Measurements from ENCODE around the gene SEMA3F. TPM values are rescaled to one million over a fixed set of nuclear protein-coding genes. Genes with fewer than 3 reads are reported as not detected.

The SEMA3F gene
- total RNA-seq, 1 experiment from 2014 or later, result 40.5 TPM

DNA sequence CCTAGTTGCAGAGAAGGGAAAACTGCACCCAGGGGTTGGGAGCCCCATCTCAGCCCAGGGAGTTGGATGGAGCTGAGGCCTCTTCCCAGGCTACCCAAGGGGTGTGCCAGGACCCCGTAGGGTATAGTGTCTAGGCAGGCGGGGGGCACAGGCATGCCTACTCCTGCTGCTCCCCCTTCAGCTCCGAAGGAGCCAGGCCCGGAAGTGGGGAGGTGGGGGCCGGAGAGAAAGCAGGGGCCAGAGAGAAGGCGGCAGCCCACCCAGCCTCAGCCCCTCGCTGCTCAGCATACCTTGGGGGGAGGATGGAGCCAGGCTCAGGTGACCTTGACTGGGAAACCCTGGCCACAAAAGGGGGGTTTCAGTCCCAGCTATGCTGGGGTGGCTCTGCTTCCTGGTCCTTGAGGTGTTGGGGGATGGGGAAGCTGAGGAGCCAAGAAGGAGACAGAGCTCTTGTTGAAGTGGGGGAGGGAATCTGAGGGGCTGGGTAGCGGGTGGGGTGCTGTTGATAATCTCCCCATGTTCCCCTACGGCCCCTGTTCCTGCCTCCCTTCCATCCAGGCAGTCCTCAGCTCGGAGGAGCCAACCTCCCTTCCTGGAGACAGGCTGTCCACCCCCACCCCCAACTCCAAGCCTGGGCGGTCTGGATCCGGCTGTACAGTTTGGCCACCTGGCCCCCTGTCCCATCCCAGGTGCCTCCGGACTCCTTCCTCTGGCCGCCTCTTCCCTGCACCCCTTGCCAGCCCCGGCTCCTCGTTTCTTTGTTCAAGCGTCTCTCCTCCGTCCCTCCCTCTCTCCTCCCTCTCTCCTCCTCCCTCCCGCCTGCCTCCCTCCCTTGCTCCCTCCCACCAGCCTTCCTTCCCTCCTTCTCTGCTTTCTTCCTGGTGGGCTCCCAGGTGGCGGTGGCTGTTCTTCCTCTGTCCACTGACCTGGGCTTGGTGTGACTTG lies 1.7 kb downstream of the SEMA3F start:
- peak; percentile 91 for DNase-seq
- H3K27me3 ChIP-seq (ENCODE audit: control insufficient read depth, insufficient read depth, low read length), result peaks cover 17% of the 10 kb centered on the region
- H3K4me3 ChIP-seq (ENCODE audit: insufficient read depth, low read depth, low read length), result peak overlapping the region; percentile 73
- peaks cover 5% of the 10 kb centered on the region for H3K36me3 ChIP-seq (replicated peaks; ENCODE audit: control insufficient read depth, insufficient read depth, low read length)

DNA sequence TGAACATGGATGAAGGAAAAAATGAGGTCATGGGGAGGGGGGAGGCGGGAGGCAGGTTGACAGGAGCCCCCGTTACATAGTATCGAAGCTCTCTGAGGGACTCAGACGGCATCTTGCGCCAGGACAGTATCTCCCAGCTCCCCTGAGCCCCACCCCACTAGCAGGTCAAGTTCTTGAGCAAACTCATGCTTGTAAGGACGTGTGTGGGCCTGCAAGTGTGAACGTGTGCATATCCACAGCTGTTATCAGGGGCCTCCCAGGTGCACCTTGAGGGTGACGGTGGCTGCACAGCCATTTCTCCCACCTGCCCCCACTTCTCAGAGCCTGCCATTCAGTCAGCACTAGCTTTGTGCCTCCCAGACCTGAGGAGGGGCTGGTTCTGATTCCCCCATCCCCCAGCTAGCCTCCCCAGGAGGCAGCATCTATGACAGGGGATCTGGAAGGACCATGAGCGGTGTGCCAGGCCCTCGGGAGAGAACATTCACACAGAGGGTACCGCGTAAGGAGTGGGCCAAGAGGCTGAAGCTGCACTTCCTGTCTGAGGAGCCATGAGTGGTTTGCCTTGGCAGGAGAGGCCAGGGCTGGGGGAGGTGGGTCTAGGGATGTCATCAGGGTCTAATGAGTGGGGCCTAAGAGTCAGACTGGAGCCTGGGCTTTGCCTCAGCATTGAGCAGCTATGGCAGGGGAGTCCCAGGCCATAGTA lies 2.9 kb downstream of the SEMA3F start:
- no peak for DNase-seq
- Histone ChIP-seq H3K4me3 (ENCODE audit: insufficient read depth, low read depth, low read length) (no peak overlapping the region), H3K36me3 (replicated peaks; ENCODE audit: control insufficient read depth, insufficient read depth, low read length) (peaks cover 7% of the 10 kb centered on the region), H3K27me3 (ENCODE audit: control insufficient read depth, insufficient read depth, low read length) (peaks cover 17% of the 10 kb centered on the region)

DNA sequence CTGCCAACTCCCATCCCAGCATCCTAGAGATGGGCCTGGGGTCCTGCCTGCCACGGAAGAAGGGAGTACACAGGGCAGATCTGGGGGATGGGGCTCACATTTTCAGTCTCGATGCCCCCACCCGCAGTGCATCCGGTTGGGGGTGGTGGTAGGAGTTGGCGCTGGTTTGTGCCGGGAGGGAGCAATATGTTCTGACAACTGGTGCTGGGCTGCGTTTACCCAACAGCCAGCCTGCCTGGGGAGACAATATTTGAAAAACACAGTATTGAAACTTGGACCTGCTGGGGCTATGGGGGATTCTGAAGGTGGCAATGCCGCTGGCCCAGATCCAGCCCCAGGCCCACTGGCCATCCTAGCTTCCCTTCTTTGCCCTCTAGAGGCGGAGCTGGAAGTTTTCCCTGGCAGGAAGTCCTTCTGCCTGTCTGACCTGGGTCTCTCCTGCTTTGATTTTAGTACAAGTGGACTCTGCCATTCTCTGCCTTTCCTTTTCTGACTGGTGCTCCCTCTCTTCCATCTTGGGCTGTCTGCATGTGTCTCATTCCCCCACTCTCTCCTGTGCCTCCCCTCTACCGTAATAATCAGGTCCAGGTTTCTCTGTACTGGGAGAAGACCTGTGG lies 3.5 kb downstream of the SEMA3F start:
- Histone ChIP-seq H3K4me3 (ENCODE audit: insufficient read depth, low read depth, low read length) (no peak overlapping the region), H3K36me3 (replicated peaks; ENCODE audit: control insufficient read depth, insufficient read depth, low read length) (peaks cover 8% of the 10 kb centered on the region), H3K27me3 (ENCODE audit: control insufficient read depth, insufficient read depth, low read length) (peaks cover 14% of the 10 kb centered on the region)
- no peak for DNase-seq

DNA sequence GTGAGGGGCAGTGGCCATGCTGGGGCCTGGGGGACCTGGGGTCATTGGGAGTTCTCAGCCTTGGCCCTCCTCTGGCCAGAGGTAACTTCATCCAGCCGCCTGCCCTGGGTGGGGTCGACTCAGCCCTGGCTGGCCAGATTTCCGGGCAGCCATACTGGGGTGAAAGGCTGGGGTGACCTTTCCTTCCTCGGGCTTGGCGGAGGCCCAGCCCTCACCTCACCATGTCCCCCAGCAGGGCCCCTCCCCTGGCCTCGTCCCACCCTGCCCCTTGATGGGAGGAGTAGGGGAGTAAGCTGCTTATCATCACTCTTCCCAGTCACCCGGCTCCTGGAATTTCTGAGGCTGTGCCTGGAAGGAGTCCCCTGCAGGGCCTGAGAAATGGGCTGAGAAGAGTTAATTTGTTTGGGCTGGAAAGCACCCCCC lies 5.4 kb downstream of the SEMA3F start:
- DNase-seq, result no peak
- H3K36me3 ChIP-seq (replicated peaks; ENCODE audit: control insufficient read depth, insufficient read depth, low read length), result peaks cover 10% of the 10 kb centered on the region
- H3K27me3 ChIP-seq (ENCODE audit: control insufficient read depth, insufficient read depth, low read length), result peaks cover 5% of the 10 kb centered on the region
- H3K4me3 ChIP-seq (ENCODE audit: insufficient read depth, low read depth, low read length), result no peak overlapping the region

DNA sequence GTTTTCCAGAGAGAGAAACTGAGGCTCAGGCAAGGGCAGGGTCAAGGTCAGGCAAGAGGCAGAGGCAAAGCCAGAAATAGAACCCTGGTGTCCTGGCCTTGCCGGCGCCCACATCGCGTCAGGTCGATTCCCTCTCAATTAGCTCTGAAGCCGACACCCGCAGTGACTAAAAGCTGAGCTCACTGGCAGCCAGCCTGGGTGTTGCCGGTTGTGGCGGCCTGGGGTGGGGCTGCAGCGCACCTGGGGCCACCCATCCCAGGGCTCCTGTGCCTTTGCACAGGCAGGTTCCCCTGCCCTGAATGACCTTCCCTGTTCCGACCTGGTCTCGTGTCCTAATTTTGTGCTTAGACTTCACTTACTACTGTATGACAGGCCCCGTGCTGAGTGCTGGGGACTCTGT lies 6.2 kb downstream of the SEMA3F start:
- Histone ChIP-seq H3K36me3 (replicated peaks; ENCODE audit: control insufficient read depth, insufficient read depth, low read length) (peaks cover 10% of the 10 kb centered on the region), H3K4me3 (ENCODE audit: insufficient read depth, low read depth, low read length) (no peak overlapping the region), H3K27me3 (ENCODE audit: control insufficient read depth, insufficient read depth, low read length) (no peaks in the 10 kb centered on the region)
- DNase-seq, result no peak

DNA sequence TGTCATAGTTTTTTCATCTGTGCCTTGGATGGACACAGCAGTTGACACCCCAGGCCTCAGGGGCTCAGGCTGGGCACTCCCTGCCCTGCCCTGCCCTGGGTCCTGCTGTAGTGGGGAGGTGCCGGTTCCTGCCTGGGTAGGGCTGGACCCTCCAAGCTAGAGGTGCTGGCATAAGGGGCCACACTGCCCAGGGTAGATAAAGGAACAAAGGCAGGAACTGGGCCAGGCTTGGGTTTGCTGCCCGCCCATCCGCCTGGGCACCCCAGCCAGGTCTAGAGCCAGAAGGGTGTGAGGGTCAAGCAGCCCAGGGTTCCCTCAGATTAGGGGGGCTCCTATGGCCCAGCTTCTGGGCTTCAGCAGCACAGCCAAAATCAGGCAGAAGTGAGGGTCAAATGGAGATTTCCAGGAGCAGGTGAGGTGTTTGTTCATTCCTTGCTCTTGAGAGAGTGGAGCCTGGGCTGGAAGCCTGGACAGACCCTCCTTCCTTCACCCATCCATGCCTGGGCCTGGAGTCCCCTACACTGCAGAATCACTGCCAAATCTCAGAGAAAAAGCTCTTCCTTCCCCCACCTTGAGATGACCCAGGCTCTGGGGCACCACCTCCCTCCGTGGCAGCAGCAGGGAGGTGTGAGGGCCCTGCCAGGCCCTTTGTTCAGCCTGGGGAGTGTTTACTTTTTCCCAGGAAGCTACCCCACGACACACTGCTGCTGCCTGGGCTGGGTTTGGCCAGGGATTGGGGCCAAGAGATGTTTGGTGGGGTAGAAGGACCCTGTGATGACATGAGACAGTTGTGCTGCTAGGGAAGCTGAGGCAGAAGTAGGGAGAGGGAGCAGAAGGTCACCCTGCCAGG lies 7.1 kb downstream of the SEMA3F start:
- Histone ChIP-seq H3K27me3 (ENCODE audit: control insufficient read depth, insufficient read depth, low read length) (no peaks in the 10 kb centered on the region), H3K4me3 (ENCODE audit: insufficient read depth, low read depth, low read length) (no peak overlapping the region), H3K36me3 (replicated peaks; ENCODE audit: control insufficient read depth, insufficient read depth, low read length) (peaks cover 10% of the 10 kb centered on the region)
- no peak for DNase-seq

DNA sequence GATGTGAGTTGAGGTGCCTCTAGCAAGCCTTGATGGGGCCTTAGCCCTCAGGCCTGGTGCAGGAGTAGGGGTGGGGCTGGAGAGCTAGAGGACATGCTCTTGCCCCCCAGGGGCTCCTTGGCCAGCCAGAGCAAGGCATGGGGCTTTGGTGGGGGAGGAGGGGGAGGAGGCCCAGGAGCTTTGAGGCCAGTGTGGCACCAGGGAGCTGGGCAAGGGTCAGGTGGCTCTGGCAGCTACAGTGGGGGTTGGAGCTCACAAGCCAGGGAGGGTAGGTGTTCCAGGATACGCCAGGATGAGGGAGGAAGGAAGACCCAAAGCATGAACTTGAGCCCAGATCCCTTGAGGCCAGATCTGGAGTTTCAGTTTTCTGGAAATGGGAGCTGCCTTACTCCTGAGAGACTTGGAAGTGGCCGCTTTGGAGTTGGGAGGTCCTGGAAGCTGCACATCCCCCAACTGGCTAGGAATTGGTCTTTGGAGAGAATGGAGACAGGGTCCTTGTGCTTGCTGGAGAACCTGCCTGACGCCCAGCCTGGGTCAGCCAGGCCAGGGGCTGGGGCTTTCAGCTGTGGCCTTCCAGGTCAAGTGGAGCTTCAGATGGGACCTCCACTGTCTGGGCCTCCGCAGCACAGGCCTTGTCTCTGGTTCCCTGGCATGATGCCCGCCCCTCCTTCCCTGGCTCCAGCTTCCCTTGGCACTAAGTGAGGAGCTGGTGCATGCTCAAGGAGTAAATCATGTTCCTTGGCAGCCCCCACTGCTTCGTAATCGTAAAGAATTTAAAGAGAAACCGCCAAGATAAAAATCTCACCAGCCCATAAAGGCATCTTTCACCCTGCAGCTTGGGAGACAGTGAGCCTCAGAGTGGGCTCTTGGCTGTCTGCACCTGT lies 8.7 kb downstream of the SEMA3F start:
- no peak overlapping the region for H3K4me3 ChIP-seq (ENCODE audit: insufficient read depth, low read depth, low read length)
- peaks cover 10% of the 10 kb centered on the region for H3K36me3 ChIP-seq (replicated peaks; ENCODE audit: control insufficient read depth, insufficient read depth, low read length)
- DNase-seq, result no peak
- no peaks in the 10 kb centered on the region for H3K27me3 ChIP-seq (ENCODE audit: control insufficient read depth, insufficient read depth, low read length)

DNA sequence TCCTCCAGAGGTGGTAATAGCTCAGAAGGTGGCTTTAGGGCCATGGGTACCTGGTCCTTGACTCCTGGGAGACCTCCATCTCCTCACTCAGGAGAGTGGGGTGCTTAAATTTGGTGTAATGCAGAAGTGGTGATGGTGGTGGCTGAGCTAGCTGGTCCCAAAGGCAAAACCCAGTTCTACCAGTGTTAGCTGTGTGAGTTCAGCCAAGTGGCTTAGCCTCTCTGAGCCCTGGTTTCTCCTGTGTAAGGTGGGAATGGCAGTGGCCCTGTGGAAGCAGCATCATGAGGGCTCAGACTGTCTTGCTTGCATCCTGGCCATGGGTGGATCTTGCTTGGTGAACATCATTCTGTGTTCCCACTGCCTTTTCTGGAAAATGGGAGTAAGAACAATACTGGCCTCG lies 9.4 kb downstream of the SEMA3F start:
- H3K27me3 ChIP-seq (ENCODE audit: control insufficient read depth, insufficient read depth, low read length), result no peaks in the 10 kb centered on the region
- DNase-seq, result no peak
- H3K4me3 ChIP-seq (ENCODE audit: insufficient read depth, low read depth, low read length), result no peak overlapping the region
- H3K36me3 ChIP-seq (replicated peaks; ENCODE audit: control insufficient read depth, insufficient read depth, low read length), result peaks cover 6% of the 10 kb centered on the region

DNA sequence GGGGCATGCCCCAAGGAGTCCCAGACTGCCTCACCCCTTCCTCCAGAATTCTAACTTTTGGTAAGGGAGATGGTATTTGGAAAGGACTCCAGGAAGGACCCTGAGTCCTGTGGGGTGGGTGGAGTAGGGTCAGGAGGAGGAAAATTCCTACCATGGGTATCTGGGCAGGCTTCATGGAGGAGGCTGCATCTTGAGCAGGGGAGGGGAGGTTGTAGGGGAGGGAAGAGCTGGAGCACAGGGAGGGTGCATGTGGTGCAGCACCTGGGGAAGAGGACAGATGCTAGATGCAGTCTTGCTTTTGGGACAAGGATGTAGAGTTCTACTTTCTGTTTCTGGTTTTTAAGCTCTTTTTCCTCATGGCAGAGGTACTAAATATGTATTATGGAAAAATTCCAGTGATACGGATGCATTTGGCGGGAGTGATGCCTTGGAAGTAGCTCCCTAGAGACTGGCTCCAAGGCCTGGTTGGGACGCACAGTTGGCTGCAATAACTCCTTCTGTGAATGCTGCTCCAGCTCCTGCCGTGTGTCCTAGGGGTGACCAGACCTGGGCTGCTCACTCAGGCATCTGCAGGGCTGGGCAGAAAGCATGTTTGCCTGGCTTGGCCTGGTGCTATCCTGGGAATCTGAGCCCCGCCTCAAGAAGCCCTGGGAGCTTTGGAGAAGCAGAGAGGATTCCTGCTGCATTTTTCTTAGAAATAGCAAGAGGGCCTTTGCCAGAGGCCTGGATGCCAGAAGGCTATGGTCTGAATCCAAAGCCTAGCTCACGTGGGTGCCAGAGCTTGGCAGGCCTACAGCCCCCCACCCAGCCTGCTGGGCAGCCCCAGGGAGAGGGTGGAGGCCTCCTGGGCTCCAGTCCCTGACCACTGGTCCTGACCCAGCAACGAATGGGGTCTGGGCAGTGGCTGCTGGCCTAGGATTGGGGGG lies 10.1 kb downstream of the SEMA3F start:
- H3K36me3 ChIP-seq (replicated peaks; ENCODE audit: control insufficient read depth, insufficient read depth, low read length), result peaks cover 6% of the 10 kb centered on the region
- no peak overlapping the region for H3K4me3 ChIP-seq (ENCODE audit: insufficient read depth, low read depth, low read length)
- no peaks in the 10 kb centered on the region for H3K27me3 ChIP-seq (ENCODE audit: control insufficient read depth, insufficient read depth, low read length)
- no peak for DNase-seq

DNA sequence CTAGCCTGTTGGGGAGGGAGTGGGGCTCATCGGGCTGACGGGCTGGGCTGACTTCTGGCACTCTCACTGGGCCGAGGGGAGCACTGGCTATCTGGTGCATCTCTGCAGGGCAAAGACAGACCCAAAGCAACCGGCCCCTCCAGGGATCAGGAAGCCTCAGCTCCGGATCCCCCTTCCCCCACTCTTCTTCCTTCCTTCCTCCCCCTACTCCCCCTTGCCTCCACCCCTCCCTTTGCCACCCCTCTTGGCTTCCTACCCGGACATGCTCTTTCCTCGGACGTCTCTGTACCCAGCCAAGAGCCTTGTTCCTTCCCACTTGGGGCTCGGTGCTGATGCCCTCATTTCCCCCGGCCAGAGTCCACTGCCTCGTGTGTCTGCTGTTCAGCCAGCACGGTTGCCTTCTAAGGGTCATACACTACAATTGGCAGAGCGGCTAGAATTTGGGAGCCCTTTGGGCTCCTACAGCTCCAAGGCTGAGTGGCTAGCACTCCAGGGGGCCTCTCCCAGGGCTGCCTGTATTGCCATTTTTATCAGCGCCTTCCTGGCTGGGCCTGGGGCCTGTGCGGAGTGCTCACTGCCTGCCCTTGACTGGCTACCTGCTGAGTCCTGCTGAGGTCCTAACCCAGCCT lies 10.9 kb downstream of the SEMA3F start:
- peak; percentile 78 for DNase-seq
- Histone ChIP-seq H3K4me3 (ENCODE audit: insufficient read depth, low read depth, low read length) (no peak overlapping the region), H3K36me3 (replicated peaks; ENCODE audit: control insufficient read depth, insufficient read depth, low read length) (peaks cover 6% of the 10 kb centered on the region), H3K27me3 (ENCODE audit: control insufficient read depth, insufficient read depth, low read length) (no peaks in the 10 kb centered on the region)

DNA sequence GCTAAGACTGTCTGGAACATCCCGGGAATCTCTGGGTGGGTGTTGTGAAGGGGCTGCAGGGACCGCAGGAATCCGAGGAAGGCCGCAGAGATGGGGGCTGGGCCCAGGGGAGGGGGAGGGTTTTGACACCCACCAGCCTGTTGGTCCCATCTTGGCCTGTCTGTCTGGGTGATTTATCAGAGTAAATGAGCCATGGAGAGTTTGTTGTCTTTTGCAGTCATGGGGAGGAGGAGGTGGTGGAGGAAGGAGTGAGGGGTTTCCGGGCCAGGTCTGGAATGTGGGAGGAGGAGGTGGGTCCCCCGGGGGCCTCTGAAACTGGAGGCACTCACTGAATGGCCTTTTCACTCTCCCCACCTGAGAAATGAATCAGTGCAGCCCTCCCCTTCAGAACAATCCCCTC lies 11.5 kb downstream of the SEMA3F start:
- Histone ChIP-seq H3K4me3 (ENCODE audit: insufficient read depth, low read depth, low read length) (no peak overlapping the region), H3K27me3 (ENCODE audit: control insufficient read depth, insufficient read depth, low read length) (no peaks in the 10 kb centered on the region), H3K36me3 (replicated peaks; ENCODE audit: control insufficient read depth, insufficient read depth, low read length) (peaks cover 5% of the 10 kb centered on the region)
- no peak for DNase-seq

DNA sequence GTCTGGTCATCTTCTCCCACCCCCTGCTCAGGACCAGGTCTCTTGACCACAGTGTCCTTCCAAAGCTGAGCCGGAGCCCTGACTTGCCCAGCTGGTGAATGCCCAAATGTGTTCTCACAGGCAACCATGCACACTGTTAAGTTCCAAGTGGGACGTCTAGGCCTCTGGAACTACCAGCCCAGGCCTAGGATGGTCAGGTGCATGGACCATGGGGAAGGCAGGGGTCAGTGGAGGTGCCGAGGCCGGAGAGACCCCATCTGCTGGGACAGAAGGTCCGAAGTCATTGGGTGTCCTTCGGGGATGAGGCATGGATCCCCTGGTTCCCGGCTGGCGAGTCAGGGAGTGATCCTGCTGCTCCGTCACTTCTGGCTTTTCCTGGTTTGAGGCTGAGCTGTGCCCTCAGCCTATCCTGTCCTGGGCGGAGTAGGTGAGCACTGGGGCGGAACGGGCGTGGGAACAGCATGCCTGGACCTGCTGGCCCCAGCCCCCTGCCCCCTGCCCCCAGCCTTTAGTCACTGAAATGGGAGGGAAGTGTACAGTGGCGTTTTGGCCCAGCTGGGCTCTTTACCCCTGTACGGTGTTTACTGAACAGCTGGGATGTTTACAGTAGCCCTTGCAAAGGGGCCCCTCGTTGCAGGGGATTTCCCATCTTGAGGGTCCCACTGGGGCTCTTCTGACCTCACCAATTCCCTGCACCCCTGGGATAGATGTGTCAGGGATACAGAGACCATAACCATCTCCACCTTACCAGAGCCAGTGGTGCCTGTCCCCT lies 12.1 kb downstream of the SEMA3F start:
- H3K36me3 ChIP-seq (replicated peaks; ENCODE audit: control insufficient read depth, insufficient read depth, low read length), result peaks cover 4% of the 10 kb centered on the region
- H3K4me3 ChIP-seq (ENCODE audit: insufficient read depth, low read depth, low read length), result no peak overlapping the region
- DNase-seq, result no peak
- no peaks in the 10 kb centered on the region for H3K27me3 ChIP-seq (ENCODE audit: control insufficient read depth, insufficient read depth, low read length)
